ENCODE results near the gene SEPSECS. TPM values are rescaled to one million over a fixed set of nuclear protein-coding genes. Genes with fewer than 3 reads are reported as not detected.

The SEPSECS gene
- total RNA-seq, 1 experiment from 2014 or later, result 10.6 TPM

GRCh38 chr4:25172961-25173915 lies 13.0 kb upstream of the SEPSECS start (continued):
- peak; percentile 31 for TF ChIP-seq ZBTB33 (IDR thresholded peaks at IDR 0.05; ENCODE audit: extremely low read depth, insufficient replicate concordance, low read length)
- TF ChIP-seq SRF (IDR thresholded peaks at IDR 0.05; ENCODE audit: low read depth), result peak; percentile 85

DNA sequence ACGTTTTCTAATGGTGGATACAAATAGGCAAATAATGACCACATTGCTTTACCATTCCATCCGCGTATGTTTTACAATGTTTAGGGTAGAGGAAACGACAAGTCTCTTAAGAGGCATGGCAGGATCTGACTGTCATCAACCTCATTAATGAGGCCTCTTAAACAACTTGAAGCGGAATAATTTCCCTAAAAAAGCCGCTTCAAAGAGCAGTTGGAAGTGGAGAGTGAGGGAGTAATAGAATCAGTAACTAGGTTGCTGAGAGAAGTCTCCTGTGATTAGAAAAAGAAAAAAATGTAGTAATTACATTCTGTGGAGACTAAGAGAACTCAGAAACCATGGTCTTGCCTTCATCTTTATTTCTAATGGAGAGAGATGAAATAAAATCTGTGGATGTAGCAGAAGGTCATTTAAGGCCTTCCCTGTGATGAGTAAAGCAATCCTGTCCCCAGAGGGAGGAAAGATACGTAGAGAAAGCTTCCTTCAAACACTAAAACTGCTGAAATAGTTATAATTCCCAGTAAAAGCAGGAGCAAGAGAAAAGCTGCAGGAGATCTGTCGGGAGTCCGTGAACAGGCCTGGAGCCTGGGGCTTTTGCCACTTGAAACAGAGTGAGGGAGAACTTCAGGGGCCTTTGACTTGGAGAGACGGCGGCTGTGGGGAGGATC lies 11.1 kb upstream of the SEPSECS start:
- Histone ChIP-seq H3K79me2 (ENCODE audit: insufficient read depth, low read length) (no peaks in the 10 kb centered on the region), H3K27ac (ENCODE audit: low read depth, low read length) (no peak overlapping the region), H4K20me1 (ENCODE audit: insufficient read depth) (no peaks in the 10 kb centered on the region), H3K9me2 (ENCODE audit: insufficient read depth) (no peaks in the 10 kb centered on the region), H2AFZ (ENCODE audit: low read depth, low read length, poor library complexity, severe bottlenecking) (no peak overlapping the region), H3K27me3 (ENCODE audit: insufficient read depth, low read length) (no peaks in the 10 kb centered on the region), H3K9me3 (ENCODE audit: control insufficient read depth in 1 of 2, insufficient read depth in 1 of 2, low read depth in 1 of 2, low read length in 2 of 2) (no peaks in the 10 kb centered on the region), H3K4me1 (ENCODE audit: control insufficient read depth in 1 of 2, insufficient read depth in 2 of 2, low read length in 2 of 2) (peaks cover 25 to 37% of the 10 kb centered on the region in 2 experiments), H3K36me3 (ENCODE audit: control insufficient read depth in 1 of 2, insufficient read depth in 2 of 2, low read length in 2 of 2) (no peaks in the 10 kb centered on the region), H3K4me2 (ENCODE audit: low read length) (no peak overlapping the region), H3K4me3 (replicated peaks in 1 of 2; ENCODE audit: low read depth in 1 of 2, low read length in 2 of 2) (no peak overlapping the region), H3K9ac (ENCODE audit: low read length) (no peak overlapping the region)
- CTCF ChIA-PET, result no interaction called here
- POLR2A ChIA-PET, result no interaction called here
- intact Hi-C loops (cut with micrococcal nuclease), result no loop called here
- ATAC-seq (no peak), DNase-seq (ENCODE audit: low read depth, low spot score) (no peak)
- BruUV-seq (replicated peaks), result no TSS peak
- RAD21 ChIA-PET (ENCODE audit: low non-redundant PET in 1 of 2, low total read pairs in 2 of 2, uncharacterized antibody in 2 of 2, unreplicated experiment in 2 of 2), result no interaction called here
- no peak for TF ChIP-seq ZFX (IDR thresholded peaks at IDR 0.05)
- no peak for TF ChIP-seq RAD21 (IDR thresholded peaks at IDR 0.05; ENCODE audit: low read depth)
- TF ChIP-seq, protein P1, sequence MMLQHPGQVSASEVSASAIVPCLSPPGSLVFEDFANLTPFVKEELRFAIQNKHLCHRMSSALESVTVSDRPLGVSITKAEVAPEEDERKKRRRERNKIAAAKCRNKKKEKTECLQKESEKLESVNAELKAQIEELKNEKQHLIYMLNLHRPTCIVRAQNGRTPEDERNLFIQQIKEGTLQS (IDR thresholded peaks at IDR 0.05), result no peak
- TF ChIP-seq ZBTB33 (IDR thresholded peaks at IDR 0.05; ENCODE audit: extremely low read depth, insufficient replicate concordance, low read length), result no peak
- TF ChIP-seq POLR2AphosphoS5 (IDR thresholded peaks at IDR 0.05; ENCODE audit: low read depth, low read length), result no peak
- no peak for TF ChIP-seq CEBPB (IDR thresholded peaks at IDR 0.05; ENCODE audit: low read depth)
- TF ChIP-seq, protein P2, sequence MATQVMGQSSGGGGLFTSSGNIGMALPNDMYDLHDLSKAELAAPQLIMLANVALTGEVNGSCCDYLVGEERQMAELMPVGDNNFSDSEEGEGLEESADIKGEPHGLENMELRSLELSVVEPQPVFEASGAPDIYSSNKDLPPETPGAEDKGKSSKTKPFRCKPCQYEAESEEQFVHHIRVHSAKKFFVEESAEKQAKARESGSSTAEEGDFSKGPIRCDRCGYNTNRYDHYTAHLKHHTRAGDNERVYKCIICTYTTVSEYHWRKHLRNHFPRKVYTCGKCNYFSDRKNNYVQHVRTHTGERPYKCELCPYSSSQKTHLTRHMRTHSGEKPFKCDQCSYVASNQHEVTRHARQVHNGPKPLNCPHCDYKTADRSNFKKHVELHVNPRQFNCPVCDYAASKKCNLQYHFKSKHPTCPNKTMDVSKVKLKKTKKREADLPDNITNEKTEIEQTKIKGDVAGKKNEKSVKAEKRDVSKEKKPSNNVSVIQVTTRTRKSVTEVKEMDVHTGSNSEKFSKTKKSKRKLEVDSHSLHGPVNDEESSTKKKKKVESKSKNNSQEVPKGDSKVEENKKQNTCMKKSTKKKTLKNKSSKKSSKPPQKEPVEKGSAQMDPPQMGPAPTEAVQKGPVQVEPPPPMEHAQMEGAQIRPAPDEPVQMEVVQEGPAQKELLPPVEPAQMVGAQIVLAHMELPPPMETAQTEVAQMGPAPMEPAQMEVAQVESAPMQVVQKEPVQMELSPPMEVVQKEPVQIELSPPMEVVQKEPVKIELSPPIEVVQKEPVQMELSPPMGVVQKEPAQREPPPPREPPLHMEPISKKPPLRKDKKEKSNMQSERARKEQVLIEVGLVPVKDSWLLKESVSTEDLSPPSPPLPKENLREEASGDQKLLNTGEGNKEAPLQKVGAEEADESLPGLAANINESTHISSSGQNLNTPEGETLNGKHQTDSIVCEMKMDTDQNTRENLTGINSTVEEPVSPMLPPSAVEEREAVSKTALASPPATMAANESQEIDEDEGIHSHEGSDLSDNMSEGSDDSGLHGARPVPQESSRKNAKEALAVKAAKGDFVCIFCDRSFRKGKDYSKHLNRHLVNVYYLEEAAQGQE (IDR thresholded peaks at IDR 0.05; ENCODE audit: low read depth), result no peak
- TF ChIP-seq ZNF274 (IDR thresholded peaks at IDR 0.05; ENCODE audit: low read depth, low read length), result no peak
- TF ChIP-seq EGR1 (IDR thresholded peaks at IDR 0.05; ENCODE audit: low read depth), result no peak
- TF ChIP-seq, protein P3, sequence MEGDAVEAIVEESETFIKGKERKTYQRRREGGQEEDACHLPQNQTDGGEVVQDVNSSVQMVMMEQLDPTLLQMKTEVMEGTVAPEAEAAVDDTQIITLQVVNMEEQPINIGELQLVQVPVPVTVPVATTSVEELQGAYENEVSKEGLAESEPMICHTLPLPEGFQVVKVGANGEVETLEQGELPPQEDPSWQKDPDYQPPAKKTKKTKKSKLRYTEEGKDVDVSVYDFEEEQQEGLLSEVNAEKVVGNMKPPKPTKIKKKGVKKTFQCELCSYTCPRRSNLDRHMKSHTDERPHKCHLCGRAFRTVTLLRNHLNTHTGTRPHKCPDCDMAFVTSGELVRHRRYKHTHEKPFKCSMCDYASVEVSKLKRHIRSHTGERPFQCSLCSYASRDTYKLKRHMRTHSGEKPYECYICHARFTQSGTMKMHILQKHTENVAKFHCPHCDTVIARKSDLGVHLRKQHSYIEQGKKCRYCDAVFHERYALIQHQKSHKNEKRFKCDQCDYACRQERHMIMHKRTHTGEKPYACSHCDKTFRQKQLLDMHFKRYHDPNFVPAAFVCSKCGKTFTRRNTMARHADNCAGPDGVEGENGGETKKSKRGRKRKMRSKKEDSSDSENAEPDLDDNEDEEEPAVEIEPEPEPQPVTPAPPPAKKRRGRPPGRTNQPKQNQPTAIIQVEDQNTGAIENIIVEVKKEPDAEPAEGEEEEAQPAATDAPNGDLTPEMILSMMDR (IDR thresholded peaks at IDR 0.05 in 2 of 3, conservative IDR thresholded peaks at IDR 0.05 in 1 of 3; ENCODE audit: borderline replicate concordance in 1 of 3, insufficient read depth in 1 of 3, low read depth in 2 of 3, low read length in 2 of 3), result no peak

Measured in HCT116 (cell line).